ENCODE measurements around the gene HHIPL1. TPM values are rescaled to one million over a fixed set of nuclear protein-coding genes. Genes with fewer than 3 reads are reported as not detected.

The HHIPL1 gene
- 1.5 TPM for polyA plus RNA-seq (ENCODE audit: insufficient read length)

- DNase-seq = peak; percentile 58
Measured at GRCh38 chr14:99644723-99645544, at the start of gene HHIPL1. TSS of gene HHIPL1 (plus strand) at chr14:99645129. CDS start at chr14:99645208, 79 bp downstream.

- DNase-seq = no peak
Measured at GRCh38 chr14:99595524-99595923, 49.4 kb upstream of the HHIPL1 start.

GRCh38 chr14:99596071-99596627 lies 48.8 kb upstream of the HHIPL1 start:
- DNase-seq = no peak

DNA sequence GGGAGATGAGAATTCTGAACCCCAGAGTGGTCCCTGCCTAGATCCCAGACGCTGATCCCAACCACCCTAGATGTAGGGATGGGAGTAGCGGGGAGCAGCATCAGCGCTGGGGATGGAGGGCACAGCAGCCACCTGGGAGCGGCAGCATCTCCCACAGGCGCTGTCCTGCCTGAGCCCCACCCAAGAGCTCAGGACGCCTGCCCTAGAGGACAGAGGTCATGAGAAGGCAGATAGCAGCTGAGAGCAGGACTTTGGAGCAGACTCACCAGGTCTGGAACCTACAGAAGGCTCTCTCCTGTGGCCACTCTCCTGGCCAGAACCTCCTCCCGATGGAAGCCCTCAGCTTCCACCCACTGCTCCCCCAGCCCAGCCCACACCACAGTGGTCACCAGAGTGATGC lies 48.2 kb upstream of the HHIPL1 start:
- no peak for DNase-seq

DNA sequence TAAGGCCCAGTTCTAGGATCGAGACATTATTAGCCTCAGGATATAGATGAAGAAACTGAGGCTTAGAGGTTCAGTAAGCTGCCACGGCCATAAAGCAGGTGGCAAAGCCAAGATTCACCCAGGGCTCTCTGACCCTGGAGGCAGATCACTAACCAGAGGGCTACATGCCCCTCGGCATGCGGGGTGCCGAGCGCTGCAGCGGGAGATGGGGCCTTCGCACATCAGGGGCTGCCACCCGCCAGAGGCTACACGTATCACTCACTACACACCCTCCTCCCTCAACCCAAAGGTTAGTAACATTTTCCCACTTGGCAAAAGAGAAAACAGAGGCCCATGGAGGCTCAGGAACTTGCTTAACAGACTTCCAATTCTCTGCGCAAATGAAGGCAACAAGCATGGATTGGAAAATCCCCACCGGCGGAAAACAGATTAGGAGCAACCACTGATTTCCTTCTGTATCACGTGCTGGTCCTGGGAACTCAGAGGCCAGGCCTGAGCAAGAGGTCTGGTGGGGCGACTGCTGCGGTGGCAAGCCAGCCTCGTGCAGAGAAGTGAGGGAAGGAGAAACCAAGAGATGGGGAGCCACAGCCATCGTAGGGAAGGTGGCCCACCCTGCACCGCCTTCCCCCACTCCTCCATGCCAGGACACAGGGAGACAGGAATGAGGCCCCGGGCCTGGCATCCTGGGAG lies 46.9 kb upstream of the HHIPL1 start:
- no peak for DNase-seq

DNA sequence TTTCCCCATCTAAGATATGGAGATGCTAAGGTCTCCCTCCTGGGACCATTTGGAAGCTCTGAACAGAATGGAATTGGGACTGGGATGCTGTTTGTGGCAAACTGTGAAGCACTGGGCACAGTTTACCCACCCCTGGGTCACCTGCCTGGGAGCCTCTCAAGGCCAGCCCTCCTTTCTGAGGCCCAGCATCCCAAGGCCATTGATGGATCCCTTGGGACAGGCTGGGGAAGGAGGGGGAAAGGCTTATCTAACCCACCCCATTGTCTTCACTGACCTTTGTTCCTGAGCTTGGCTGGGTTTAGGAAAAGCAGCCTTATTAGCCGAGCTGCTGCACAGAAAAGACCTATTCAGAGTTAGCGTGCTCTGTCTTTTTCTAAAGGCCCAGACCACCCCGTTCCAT lies 46.2 kb upstream of the HHIPL1 start:
- DNase-seq = no peak

DNA sequence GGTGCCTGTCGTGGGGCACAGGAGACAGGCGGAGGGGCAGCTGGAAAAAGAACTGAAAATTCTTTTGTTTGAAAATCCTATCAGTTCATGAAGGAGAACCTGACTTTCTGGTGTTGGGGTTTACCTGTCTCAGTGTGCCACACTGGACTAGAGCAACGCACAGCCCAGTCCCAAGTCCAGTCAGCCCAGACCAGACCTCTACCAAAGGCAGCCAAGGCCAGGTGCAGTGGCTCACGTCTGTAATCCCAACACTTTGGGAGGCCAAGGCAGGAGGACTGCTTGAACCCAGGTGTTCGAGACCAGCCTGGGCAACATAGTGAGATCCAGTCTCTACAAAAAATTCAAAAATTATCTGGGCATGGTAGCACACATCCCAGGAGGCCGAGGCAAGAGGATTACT lies 45.5 kb upstream of the HHIPL1 start:
- no peak for DNase-seq

- no peak for DNase-seq
Measured at GRCh38 chr14:99600232-99600888, 44.6 kb upstream of the HHIPL1 start.

- DNase-seq = no peak
Measured at GRCh38 chr14:99601361-99601831, 43.5 kb upstream of the HHIPL1 start.

DNA sequence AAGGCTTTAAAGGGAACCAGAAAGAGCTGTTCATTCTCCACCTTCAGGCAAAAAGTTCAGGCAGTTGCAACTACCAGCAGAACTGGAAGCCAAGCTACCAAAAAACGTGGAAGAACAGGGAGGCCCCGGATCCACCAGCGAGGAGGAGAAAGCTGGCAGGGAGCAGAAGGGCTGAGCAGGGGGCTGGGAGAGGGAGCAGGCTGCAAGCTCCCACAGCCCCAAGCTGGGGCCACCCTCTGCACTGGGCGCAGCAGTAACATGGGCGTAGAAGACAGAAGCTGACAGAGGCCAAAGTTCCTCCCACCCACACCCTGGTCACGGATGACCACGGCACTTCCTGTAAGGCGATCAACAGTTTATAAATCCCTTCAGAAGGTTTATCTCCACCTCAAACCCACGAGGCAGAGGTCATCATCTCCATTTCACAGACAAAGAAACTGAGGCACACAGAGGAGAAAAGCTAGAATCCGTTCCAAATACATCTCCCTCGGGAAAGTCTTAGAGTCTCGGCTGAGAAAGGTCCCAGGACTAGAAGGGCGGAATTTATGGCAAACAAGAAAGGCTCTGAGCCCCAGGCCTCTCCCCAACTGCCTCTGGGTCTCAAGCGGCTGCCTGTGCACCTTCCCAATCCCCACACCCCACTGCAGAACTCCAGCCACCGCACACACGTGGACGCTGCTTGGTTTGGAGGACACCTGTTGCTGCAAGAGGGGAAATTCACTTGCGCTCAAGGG lies 42.7 kb upstream of the HHIPL1 start:
- DNase-seq = no peak

DNA sequence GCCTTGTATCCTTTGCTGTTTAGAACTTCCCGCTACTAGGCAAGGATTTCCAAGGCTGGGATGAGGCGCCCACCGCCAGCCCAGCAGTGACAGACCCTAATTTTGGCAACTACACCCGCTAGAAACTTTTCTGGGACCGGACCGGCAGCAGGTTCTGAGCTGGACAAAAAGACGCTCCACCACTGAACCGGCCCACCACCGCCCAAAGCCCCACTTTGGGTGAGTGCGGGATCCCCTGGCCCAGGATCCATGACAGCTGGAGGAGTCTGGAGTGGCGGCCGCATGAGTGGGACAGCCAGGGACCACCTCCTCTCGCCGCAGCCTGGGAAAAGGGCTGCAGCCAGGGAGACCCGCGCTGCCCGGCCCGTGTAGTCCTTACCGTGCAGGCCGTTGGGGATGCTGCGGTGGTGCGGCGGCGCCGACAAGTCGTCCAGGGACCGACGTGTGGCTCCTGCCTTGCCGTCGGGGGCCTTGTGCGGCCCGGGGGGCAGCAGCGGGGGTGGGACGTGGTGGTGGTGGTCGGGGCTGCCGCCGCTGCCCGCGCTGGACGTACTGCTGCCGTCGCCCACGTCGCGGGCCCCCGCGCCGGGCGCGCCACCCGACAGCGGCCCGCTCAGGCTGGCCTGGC lies 42.0 kb upstream of the HHIPL1 start:
- no peak for DNase-seq

GRCh38 chr14:99603471-99604277 lies 41.3 kb upstream of the HHIPL1 start, which contains the start of gene CCDC85C:
TSS of gene CCDC85C (minus strand) at chr14:99604207. CDS start at chr14:99603959, 248 bp downstream.
- peak; percentile 31 for DNase-seq

- peak; percentile 95 for DNase-seq
Measured at GRCh38 chr14:99604278-99604765, 40.6 kb upstream of the HHIPL1 start.

DNA sequence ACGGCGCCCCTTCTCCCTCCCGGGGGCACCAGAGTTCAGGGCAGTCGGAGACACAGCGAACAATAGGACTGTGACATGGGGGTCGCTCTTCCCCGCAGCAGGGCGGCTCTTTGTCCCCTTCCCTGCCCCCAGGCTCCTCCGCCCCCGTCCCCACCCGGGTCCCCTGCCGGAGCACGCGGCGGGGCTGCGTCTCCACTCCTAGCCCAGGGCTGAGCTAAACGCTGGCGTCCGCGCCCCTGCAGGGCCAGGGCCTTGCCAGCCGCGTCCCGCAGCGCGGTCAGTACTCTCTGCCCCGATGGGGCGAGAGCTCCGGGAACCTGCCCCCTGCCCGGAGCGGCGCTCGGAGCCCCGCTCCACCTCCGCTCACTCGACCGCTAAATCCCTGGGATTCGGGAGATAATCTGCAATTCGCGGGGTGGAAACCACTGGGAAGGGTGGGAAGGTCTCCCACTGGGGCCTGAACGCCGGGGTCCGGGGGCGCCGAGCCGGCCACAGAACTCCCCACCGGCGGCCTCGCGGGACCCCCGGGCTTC lies 40.1 kb upstream of the HHIPL1 start:
- DNase-seq = no peak

- peak; percentile 41 for DNase-seq
Measured at GRCh38 chr14:99605299-99605961, 39.5 kb upstream of the HHIPL1 start.

DNA sequence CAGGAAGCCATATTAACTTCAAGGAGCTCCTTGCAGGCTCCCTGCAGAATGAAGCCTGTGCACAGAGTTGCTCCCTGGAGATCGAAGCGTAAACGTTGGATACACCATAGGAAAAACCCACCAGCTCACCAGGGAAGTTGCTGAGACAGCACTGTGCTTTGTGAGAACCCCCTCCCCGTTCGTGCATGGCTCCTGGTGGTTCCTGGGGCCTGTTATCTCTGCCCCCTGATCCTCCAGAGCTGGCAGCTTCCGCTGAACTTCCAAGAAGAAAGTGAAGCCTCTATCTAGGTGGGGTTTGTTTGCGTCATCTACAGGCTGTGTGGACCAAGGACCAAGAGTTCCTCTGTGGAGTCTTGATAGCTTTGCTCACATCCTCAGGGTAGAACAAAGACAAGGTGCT lies 38.6 kb upstream of the HHIPL1 start:
- no peak for DNase-seq

- no peak for DNase-seq
Measured at GRCh38 chr14:99608591-99608990, 36.3 kb upstream of the HHIPL1 start.

DNA sequence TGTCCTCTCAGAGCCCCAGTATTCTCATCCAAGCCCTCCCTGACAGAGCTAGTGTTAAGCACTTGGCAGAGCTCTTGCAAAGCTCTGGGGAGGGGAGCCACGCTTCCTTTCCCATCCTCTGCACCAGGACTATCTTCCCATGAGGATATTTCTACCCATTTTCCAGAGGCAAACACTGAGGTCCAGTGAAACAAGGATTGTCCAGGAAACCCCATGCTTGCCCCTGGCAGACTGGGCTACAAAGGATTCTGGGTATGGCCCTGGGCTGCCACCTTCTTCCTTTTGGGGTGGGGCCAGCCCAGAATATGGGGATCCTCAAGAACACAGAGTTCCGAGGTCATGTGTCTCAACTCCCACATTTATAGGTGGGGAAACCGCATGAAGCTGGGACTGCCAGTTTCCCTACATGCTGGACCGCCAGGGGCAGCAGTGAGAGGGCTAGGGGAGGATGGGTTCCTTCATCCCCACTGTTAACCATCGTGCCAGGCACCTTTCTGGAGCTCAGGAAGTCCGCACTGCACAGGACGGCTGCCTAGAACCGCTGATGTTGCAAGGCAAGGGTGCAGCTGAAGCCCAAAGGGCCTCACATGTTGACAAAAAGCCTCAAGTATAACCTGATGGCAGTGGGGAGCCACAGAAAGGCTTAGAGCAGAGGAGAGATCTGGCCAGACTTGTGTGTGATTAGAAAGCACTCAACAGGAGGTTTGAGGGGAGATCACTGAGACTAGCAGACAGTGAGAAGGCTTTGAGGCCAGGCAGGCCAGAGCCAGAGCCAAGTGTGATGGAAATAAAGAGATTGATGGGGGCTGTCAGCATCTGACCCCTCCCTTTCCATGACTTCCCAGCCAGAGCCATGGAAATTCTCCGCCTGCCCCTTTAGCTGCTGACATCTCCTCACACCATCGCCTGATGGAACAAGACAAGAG lies 35.4 kb upstream of the HHIPL1 start:
- DNase-seq = no peak

DNA sequence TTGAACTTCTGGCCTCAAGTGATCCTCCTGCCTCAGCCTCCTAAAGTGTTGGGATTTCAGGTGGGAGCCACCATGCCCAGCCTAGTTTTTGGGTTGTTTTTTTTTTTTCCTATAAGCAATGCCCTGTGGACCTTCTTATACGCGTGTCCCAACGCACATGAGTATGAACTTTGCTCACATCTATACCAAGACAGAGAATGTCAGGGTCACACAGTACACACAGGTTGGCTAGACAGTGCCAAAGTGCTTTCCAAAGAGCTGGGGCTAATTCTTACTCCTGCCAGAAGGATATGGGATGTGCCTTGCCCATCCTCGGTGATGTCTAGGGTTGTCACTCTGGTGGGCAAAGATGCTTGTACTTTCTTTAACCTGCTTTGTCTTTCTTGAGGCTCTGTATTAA lies 33.3 kb upstream of the HHIPL1 start:
- DNase-seq = no peak

Data from hindlimb muscle (tissue), 1 donor.